SIG-M5 treated with dmso at 0.1 percent for 504 hours (cell line): ENCODE results near the gene MALRD1.
"Not testable (repeated sequence)": the region's sequence is repeated elsewhere in the genome, so short reads cannot be mapped to it uniquely, and the experiment has no call there.

Experiments
- DNase-seq: peaks from one replicate; lab custom pipeline; 2025; ENCODE audit not compliant: unreplicated experiment; lab: John Stamatoyannopoulos, UW

Gene MALRD1

GRCh38 chr10:19480353-19480752 is 431.8 kb downstream of the MALRD1 start:
- DNase-seq, result no peak

- DNase-seq, result no peak
Measured at GRCh38 chr10:19483421-19483820, 434.8 kb downstream of the MALRD1 start.

- no peak for DNase-seq
Measured at GRCh38 chr10:19488592-19489280, 440.1 kb downstream of the MALRD1 start.

- DNase-seq, result no peak
Measured at GRCh38 chr10:19491166-19491565, 442.6 kb downstream of the MALRD1 start.

GRCh38 chr10:19493917-19494316 is 445.3 kb downstream of the MALRD1 start:
- DNase-seq, result no peak

- DNase-seq, result no peak
Measured at GRCh38 chr10:19497026-19497425, 448.4 kb downstream of the MALRD1 start.

- no peak for DNase-seq
Measured at GRCh38 chr10:19498393-19499290, 450.0 kb downstream of the MALRD1 start.

- DNase-seq, result no peak
Measured at GRCh38 chr10:19499291-19499770, 450.7 kb downstream of the MALRD1 start.

GRCh38 chr10:19500959-19501358 is 452.4 kb downstream of the MALRD1 start:
- peak; percentile 47 for DNase-seq

GRCh38 chr10:19505320-19506312 is 457.0 kb downstream of the MALRD1 start:
- DNase-seq, result no peak

GRCh38 chr10:19510005-19510732 is 461.6 kb downstream of the MALRD1 start:
- DNase-seq, result not testable (repeated sequence)

- no peak for DNase-seq
Measured at GRCh38 chr10:19518109-19518508, 469.5 kb downstream of the MALRD1 start.

- DNase-seq, result no peak
Measured at GRCh38 chr10:19518632-19519031, 470.0 kb downstream of the MALRD1 start.

- no peak for DNase-seq
Measured at GRCh38 chr10:19531324-19531723, 482.7 kb downstream of the MALRD1 start.

- DNase-seq, result no peak
Measured at GRCh38 chr10:19532411-19532810, 483.8 kb downstream of the MALRD1 start.

- DNase-seq, result no peak
Measured at GRCh38 chr10:19541299-19541698, 492.7 kb downstream of the MALRD1 start.

GRCh38 chr10:19546224-19546623 is 497.6 kb downstream of the MALRD1 start:
- DNase-seq, result no peak

- DNase-seq, result no peak
Measured at GRCh38 chr10:19549503-19549902, 500.9 kb downstream of the MALRD1 start.

- no peak for DNase-seq
Measured at GRCh38 chr10:19556666-19557065, 508.1 kb downstream of the MALRD1 start.

GRCh38 chr10:19561181-19561580 is 512.6 kb downstream of the MALRD1 start:
- no peak for DNase-seq
